Measurements from ENCODE around the gene METRN.

DNA sequence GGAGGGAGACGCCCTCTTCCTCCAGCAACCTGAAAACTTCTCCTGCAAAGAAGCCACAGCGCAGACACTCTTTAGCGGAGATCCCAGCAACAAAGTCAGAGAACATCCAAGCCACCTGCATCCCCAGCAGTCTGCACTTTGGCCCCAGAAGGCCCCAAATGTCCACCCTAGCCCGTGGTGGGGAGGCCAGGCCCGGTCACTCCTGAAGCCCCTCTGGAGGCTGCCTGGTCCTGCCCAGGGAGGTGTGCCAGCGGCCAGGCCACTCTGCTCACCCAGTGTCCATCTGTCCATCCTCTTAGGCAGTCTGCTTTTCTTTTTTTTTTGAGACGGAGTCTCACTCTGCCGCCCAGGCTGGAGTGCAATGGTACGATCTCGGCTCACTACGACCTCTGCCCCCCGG lies 17.4 kb downstream of the METRN start:
- TF ChIP-seq, protein P1, sequence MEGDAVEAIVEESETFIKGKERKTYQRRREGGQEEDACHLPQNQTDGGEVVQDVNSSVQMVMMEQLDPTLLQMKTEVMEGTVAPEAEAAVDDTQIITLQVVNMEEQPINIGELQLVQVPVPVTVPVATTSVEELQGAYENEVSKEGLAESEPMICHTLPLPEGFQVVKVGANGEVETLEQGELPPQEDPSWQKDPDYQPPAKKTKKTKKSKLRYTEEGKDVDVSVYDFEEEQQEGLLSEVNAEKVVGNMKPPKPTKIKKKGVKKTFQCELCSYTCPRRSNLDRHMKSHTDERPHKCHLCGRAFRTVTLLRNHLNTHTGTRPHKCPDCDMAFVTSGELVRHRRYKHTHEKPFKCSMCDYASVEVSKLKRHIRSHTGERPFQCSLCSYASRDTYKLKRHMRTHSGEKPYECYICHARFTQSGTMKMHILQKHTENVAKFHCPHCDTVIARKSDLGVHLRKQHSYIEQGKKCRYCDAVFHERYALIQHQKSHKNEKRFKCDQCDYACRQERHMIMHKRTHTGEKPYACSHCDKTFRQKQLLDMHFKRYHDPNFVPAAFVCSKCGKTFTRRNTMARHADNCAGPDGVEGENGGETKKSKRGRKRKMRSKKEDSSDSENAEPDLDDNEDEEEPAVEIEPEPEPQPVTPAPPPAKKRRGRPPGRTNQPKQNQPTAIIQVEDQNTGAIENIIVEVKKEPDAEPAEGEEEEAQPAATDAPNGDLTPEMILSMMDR (IDR thresholded peaks at IDR 0.05) = no peak
- no peak for TF ChIP-seq POLR2A (IDR thresholded peaks at IDR 0.05)

All from adrenal gland (tissue), 5 donors.